ENCODE measurements around the gene KIRREL1.

DNA sequence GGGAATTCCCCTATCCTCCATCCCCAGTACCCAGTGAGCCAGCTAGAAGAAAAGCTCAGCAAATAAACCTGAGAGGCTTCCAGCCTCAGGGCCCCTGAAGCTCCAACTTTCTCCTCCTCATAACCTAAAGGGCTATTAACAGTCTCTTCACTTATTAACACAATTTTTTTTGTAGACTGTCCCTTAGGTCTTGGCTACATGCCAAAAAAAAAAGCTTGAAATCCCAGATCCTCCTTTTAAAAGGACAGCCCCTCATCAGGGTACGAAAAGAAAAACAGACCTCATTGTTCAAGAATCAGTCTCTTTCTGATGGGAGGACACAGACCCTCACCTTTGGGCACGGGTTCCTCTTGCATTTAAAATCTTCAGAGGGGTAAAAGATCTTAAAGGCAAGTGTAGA, 114.5 kb downstream of the KIRREL1 start:
- TF ChIP-seq ZNF274 (IDR thresholded peaks at IDR 0.05; ENCODE audit: low read depth, low read length), result no peak
- no peak for TF ChIP-seq SUZ12 (IDR thresholded peaks at IDR 0.05; ENCODE audit: extremely low read depth, insufficient read depth, insufficient read length)

Data from NT2/D1 (cell line).